GM12875 (cell line): ENCODE results near the gene ZBTB24.
"Not testable (repeated sequence)": the region's sequence is repeated elsewhere in the genome, so short reads cannot be mapped to it uniquely, and the experiment has no call there.

Experiments used
- H3K4me3 ChIP-seq: one replicate; pipeline ENCODE4 v1.5.1; 2011; ENCODE audit warnings: low read depth, low read length, control low read depth
- CTCF ChIP-seq: IDR thresholded peaks from 2 replicates; pipeline ENCODE4 v1.5.1; 2011; ENCODE audit warnings: low read depth, mild to moderate bottlenecking, control low read depth, inconsistent platforms, low read length, moderate library complexity, borderline replicate concordance; ENCODE audit not compliant: insufficient read depth

Gene ZBTB24

GRCh38 chr6:109521080-109521479, 38.1 kb upstream of the ZBTB24 start:
- no peak overlapping the region for H3K4me3 ChIP-seq
- TF ChIP-seq CTCF: no peak

- not testable (repeated sequence) for H3K4me3 ChIP-seq
These were observed 36.6 kb upstream of the ZBTB24 start for GRCh38 chr6:109519647-109520046.

GRCh38 chr6:109516929-109517328, 33.9 kb upstream of the ZBTB24 start:
- no peak for TF ChIP-seq CTCF
- H3K4me3 ChIP-seq: no peak overlapping the region

- no peak overlapping the region for H3K4me3 ChIP-seq
- no peak for TF ChIP-seq CTCF
These were observed 32.9 kb upstream of the ZBTB24 start for GRCh38 chr6:109515781-109516409.

GRCh38 chr6:109514946-109515345, 31.9 kb upstream of the ZBTB24 start:
- TF ChIP-seq CTCF: no peak
- H3K4me3 ChIP-seq: no peak overlapping the region

- TF ChIP-seq CTCF: no peak
- no peak overlapping the region for H3K4me3 ChIP-seq
These were observed 30.6 kb upstream of the ZBTB24 start for GRCh38 chr6:109513571-109514071.

- no peak overlapping the region for H3K4me3 ChIP-seq
- TF ChIP-seq CTCF: no peak
These were observed 29.3 kb upstream of the ZBTB24 start for GRCh38 chr6:109512271-109512817.
